Activated CD4-positive, alpha-beta memory T cell treated with anti-CD3 and anti-CD28 coated beads, Interleukin-2, amount 10 ng/mL, durations not matched to agents 7 days and 5 days (primary cell): ENCODE measurements around the gene ACSM6. TPM values are rescaled to one million over a fixed set of nuclear protein-coding genes. Genes with fewer than 3 reads are reported as not detected.

Experiments used
- CTCF ChIA-PET: fragments of 350-600 bp; sonication (Branson Sonifier 250); formaldehyde crosslinking; loops from one replicate; lab custom pipeline; 2021; ENCODE audit warnings: antibody characterized with exemption, inconsistent platforms; lab: Charles Lee
- POLR2A ChIA-PET: fragments of 350-600 bp; sonication (Branson Sonifier 250); formaldehyde crosslinking; loops from one replicate; lab custom pipeline; 2021; ENCODE audit warnings: antibody characterized with exemption; lab: Charles Lee
- DNase-seq: peaks from one replicate; pipeline ENCODE4 v3.0.0-alpha.2; 2020
- H3K27ac Mint-ChIP-seq: one replicate; pipeline ENCODE4 v1.8.0; 2021; ENCODE audit warnings: mild to moderate bottlenecking, mixed read lengths
- H3K27me3 Mint-ChIP-seq: one replicate; pipeline ENCODE4 v1.8.0; 2021; ENCODE audit warnings: mixed read lengths
- H3K36me3 Mint-ChIP-seq: one replicate; pipeline ENCODE4 v1.8.0; 2021; ENCODE audit warnings: low read depth, mixed read lengths
- H3K4me1 Mint-ChIP-seq: one replicate; pipeline ENCODE4 v1.8.0; 2021; ENCODE audit warnings: mixed read lengths
- H3K4me3 Mint-ChIP-seq: one replicate; pipeline ENCODE4 v1.8.0; 2021; ENCODE audit warnings: mild to moderate bottlenecking, mixed read lengths
- H3K9me3 Mint-ChIP-seq: one replicate; pipeline ENCODE4 v1.8.0; 2021; ENCODE audit warnings: mixed read lengths
- total RNA-seq, 2 experiments: library from RNA; stranded (reverse); gene quantifications; one replicate each; pipeline ENCODE4 v1.2.3, GENCODE V29; 2021

The ACSM6 gene
- total RNA-seq, 2 experiments from 2014 or later, result not detected

GRCh38 chr10:95268438-95268837, 74.4 kb downstream of the ACSM6 start:
- CTCF ChIA-PET, result no interaction called here
- H3K9me3 Mint-ChIP-seq, result no peaks in the 10 kb centered on the region
- no peak for DNase-seq
- POLR2A ChIA-PET, result no interaction called here
- no peak overlapping the region for H3K4me3 Mint-ChIP-seq
- H3K36me3 Mint-ChIP-seq, result no peaks in the 10 kb centered on the region
- no peaks in the 10 kb centered on the region for H3K4me1 Mint-ChIP-seq
- H3K27ac Mint-ChIP-seq, result no peak overlapping the region
- H3K27me3 Mint-ChIP-seq, result no peaks in the 10 kb centered on the region

- POLR2A ChIA-PET, result no interaction called here
- DNase-seq, result no peak
- no peaks in the 10 kb centered on the region for H3K9me3 Mint-ChIP-seq
- no peaks in the 10 kb centered on the region for H3K4me1 Mint-ChIP-seq
- no peaks in the 10 kb centered on the region for H3K36me3 Mint-ChIP-seq
- H3K27me3 Mint-ChIP-seq, result no peaks in the 10 kb centered on the region
- H3K4me3 Mint-ChIP-seq, result no peak overlapping the region
- H3K27ac Mint-ChIP-seq, result no peak overlapping the region
- CTCF ChIA-PET, result interaction anchor here (0.7 to 1.0 kb wide), 3 partner anchors 27 to 1254 kb away, joined by 3 to 5 read pairs (median 3); no protein-coding TSS in a partner anchor
Measured at GRCh38 chr10:95273393-95274312, 79.6 kb downstream of the ACSM6 start.

- no peak for DNase-seq
- no peak overlapping the region for H3K4me3 Mint-ChIP-seq
- ChIA-PET POLR2A (no interaction called here), CTCF (no interaction called here)
- H3K4me1 Mint-ChIP-seq, result no peaks in the 10 kb centered on the region
- H3K36me3 Mint-ChIP-seq, result no peaks in the 10 kb centered on the region
- no peaks in the 10 kb centered on the region for H3K9me3 Mint-ChIP-seq
- no peaks in the 10 kb centered on the region for H3K27me3 Mint-ChIP-seq
- no peak overlapping the region for H3K27ac Mint-ChIP-seq
Measured at GRCh38 chr10:95275726-95276366, 81.8 kb downstream of the ACSM6 start.

- ChIA-PET CTCF (interaction anchor here (1.2 kb wide), 1 partner anchor 33 kb away, joined by 3 read pairs; no protein-coding TSS in a partner anchor), POLR2A (no interaction called here)
- Mint-ChIP-seq H3K9me3 (no peaks in the 10 kb centered on the region), H3K36me3 (no peaks in the 10 kb centered on the region), H3K4me3 (no peak overlapping the region), H3K4me1 (no peaks in the 10 kb centered on the region), H3K27ac (no peak overlapping the region), H3K27me3 (no peaks in the 10 kb centered on the region)
- no peak for DNase-seq
Measured at GRCh38 chr10:95276367-95277200, 82.5 kb downstream of the ACSM6 start.

- Mint-ChIP-seq H3K27ac (no peak overlapping the region), H3K27me3 (no peaks in the 10 kb centered on the region), H3K4me1 (no peaks in the 10 kb centered on the region), H3K9me3 (no peaks in the 10 kb centered on the region), H3K4me3 (no peak overlapping the region), H3K36me3 (no peaks in the 10 kb centered on the region)
- ChIA-PET POLR2A (no interaction called here), CTCF (interaction anchor here (1.2 kb wide), 1 partner anchor 34 kb away, joined by 3 read pairs; no protein-coding TSS in a partner anchor)
- no peak for DNase-seq
Measured at GRCh38 chr10:95277201-95277570, 83.1 kb downstream of the ACSM6 start.

- H3K4me1 Mint-ChIP-seq, result no peaks in the 10 kb centered on the region
- H3K27ac Mint-ChIP-seq, result no peak overlapping the region
- H3K27me3 Mint-ChIP-seq, result no peaks in the 10 kb centered on the region
- no peak for DNase-seq
- POLR2A ChIA-PET, result no interaction called here
- no peaks in the 10 kb centered on the region for H3K36me3 Mint-ChIP-seq
- no peak overlapping the region for H3K4me3 Mint-ChIP-seq
- no peaks in the 10 kb centered on the region for H3K9me3 Mint-ChIP-seq
- CTCF ChIA-PET, result interaction anchor here (2.2 kb wide), 1 partner anchor 34 kb away, joined by 7 read pairs; no protein-coding TSS in a partner anchor
Measured at GRCh38 chr10:95277614-95278013, 83.6 kb downstream of the ACSM6 start.

Other genes starting within 250 kb of the ACSM6 start
- gene CYP2C8, start 124.7 kb upstream of the ACSM6 start, total RNA-seq, result under 1 TPM in 1 of 2 experiments, not detected in 1; 0.15 TPM
- gene PDLIM1, start 96.8 kb downstream of the ACSM6 start, total RNA-seq, result 10 to 100 TPM; 22.8 TPM